Measurements from ENCODE around the gene RAD50. TPM values are rescaled to one million over a fixed set of nuclear protein-coding genes. Genes with fewer than 3 reads are reported as not detected.
A peak's percentile ranks its signal among the peaks of the same experiment; 100 is the strongest.

The RAD50 gene
- total RNA-seq, 5 donors from 2014 or later (not counting 1 experiment from before 2014, with no cell fraction given): 19.7 to 33.7 (median 28.5) TPM

DNA sequence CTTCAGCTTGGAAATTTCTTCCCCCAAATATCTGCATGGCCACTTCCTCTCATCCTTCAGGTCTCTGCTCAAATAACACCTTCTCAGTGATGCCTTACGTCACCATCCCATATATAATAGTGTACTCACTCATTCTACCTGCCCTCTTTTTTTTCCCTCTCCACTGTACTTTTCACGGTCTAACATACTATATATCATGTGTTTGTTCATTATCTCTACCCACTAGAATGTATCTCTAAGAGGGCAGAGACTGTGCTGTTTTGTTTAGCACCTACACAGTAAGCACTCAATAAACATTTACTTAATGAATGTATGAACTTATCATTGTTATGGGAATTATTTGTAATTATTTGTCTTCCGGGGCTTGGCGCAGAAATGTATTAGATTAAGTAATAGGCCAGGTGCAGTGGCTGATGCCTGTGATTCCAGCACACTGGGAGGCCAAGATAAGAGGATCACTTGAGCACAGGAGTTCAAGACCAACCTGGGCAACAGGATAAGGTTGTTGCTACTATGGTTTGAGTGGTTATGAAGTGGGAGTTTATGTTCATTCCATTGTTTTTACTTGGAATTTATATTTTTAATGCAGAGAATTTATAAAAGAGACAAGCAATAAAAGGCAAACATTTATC is 95.2 kb downstream of the RAD50 start:
- H3K27ac Mint-ChIP-seq: no peak overlapping the region
- 100% methylated on average over 1 of the region's 4 CpGs for WGBS (ENCODE audit: insufficient coverage)
- Histone ChIP-seq H3K9me3 (no peaks in the 10 kb centered on the region), H3K27ac (ENCODE audit: low read length) (no peak overlapping the region), H3K36me3 (ENCODE audit: control insufficient read depth in 2 of 2, extremely low read depth in 1 of 2, insufficient read depth in 1 of 2, low read length in 1 of 2) (no peaks in the 10 kb centered on the region), H3K4me1 (ENCODE audit: control insufficient read depth in 1 of 2, extremely low read depth in 1 of 2, insufficient read depth in 2 of 2, low read length in 2 of 2) (peaks cover 0 to 11% of the 10 kb centered on the region in 2 experiments), H3K4me3 (ENCODE audit: control insufficient read depth in 1 of 2, extremely low read depth in 1 of 2, low read length in 1 of 2) (no peak overlapping the region), H3K27me3 (replicated peaks in 1 of 2; ENCODE audit: control insufficient read depth in 2 of 2, extremely low read depth in 1 of 2, insufficient read depth in 2 of 2, low read length in 1 of 2) (peaks cover 0 to 28% of the 10 kb centered on the region in 2 experiments)
- ChIA-PET POLR2A (no interaction called here), CTCF (no interaction called here)
- peaks cover 7 to 8% (median 7%) of the 10 kb centered on the region in 3 donors for H3K4me1 Mint-ChIP-seq
- no peak for ATAC-seq (replicated peaks in 1 of 4)
- H3K9me3 Mint-ChIP-seq: peaks cover 13 to 19% (median 14%) of the 10 kb centered on the region in 3 donors
- H3K4me3 Mint-ChIP-seq: no peak overlapping the region
- DNase-seq: no peak
- H3K27me3 Mint-ChIP-seq: peaks cover 14 to 21% of the 10 kb centered on the region in 2 donors
- peaks cover 9% of the 10 kb centered on the region for H3K36me3 Mint-ChIP-seq

DNA sequence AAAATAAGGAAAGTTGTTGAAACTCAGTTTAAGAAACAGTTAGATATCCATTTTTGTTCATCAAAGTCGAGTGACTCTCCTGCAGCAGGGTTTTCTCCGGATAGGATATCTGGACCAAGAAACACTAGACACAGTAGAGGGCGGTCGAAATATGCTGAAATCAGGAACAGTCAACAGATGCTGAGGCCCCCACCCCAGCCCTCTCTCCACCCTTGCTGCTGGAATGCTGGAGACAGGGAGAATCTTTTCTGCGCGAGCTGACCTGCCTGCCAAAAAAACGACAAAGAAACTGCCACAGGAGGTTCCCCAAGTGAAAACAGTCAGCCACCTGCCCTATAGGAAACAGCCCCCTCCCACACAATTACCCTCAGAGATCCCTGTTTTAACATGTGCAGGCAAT is 96.9 kb downstream of the RAD50 start:
- H3K27ac ChIP-seq (ENCODE audit: low read length): no peak overlapping the region
- CTCF ChIA-PET: no interaction called here
- H3K27me3 ChIP-seq (replicated peaks in 1 of 2; ENCODE audit: control insufficient read depth in 2 of 2, extremely low read depth in 1 of 2, insufficient read depth in 2 of 2, low read length in 1 of 2): peaks cover 0 to 44% of the 10 kb centered on the region in 2 experiments
- no peak overlapping the region for H3K4me3 Mint-ChIP-seq
- 54% methylated on average over 4 of the region's 7 CpGs for WGBS (ENCODE audit: insufficient coverage)
- H3K4me1 Mint-ChIP-seq: peaks cover 8 to 19% (median 11%) of the 10 kb centered on the region in 3 donors
- H3K9me3 Mint-ChIP-seq: peaks cover 1 to 5% (median 4%) of the 10 kb centered on the region in 3 donors
- no peak for DNase-seq
- peaks cover 0 to 14% of the 10 kb centered on the region in 2 experiments for H3K4me1 ChIP-seq (ENCODE audit: control insufficient read depth in 1 of 2, extremely low read depth in 1 of 2, insufficient read depth in 2 of 2, low read length in 2 of 2)
- POLR2A ChIA-PET: no interaction called here
- no peaks in the 10 kb centered on the region for H3K36me3 Mint-ChIP-seq
- no peaks in the 10 kb centered on the region for H3K36me3 ChIP-seq (ENCODE audit: control insufficient read depth in 2 of 2, extremely low read depth in 1 of 2, insufficient read depth in 1 of 2, low read length in 1 of 2)
- peaks cover 29 to 36% of the 10 kb centered on the region in 2 donors for H3K27me3 Mint-ChIP-seq
- H3K27ac Mint-ChIP-seq: no peak overlapping the region
- no peaks in the 10 kb centered on the region for H3K9me3 ChIP-seq
- H3K4me3 ChIP-seq (ENCODE audit: control insufficient read depth in 1 of 2, extremely low read depth in 1 of 2, low read length in 1 of 2): no peak overlapping the region
- ATAC-seq (replicated peaks in 1 of 4): no peak

DNA sequence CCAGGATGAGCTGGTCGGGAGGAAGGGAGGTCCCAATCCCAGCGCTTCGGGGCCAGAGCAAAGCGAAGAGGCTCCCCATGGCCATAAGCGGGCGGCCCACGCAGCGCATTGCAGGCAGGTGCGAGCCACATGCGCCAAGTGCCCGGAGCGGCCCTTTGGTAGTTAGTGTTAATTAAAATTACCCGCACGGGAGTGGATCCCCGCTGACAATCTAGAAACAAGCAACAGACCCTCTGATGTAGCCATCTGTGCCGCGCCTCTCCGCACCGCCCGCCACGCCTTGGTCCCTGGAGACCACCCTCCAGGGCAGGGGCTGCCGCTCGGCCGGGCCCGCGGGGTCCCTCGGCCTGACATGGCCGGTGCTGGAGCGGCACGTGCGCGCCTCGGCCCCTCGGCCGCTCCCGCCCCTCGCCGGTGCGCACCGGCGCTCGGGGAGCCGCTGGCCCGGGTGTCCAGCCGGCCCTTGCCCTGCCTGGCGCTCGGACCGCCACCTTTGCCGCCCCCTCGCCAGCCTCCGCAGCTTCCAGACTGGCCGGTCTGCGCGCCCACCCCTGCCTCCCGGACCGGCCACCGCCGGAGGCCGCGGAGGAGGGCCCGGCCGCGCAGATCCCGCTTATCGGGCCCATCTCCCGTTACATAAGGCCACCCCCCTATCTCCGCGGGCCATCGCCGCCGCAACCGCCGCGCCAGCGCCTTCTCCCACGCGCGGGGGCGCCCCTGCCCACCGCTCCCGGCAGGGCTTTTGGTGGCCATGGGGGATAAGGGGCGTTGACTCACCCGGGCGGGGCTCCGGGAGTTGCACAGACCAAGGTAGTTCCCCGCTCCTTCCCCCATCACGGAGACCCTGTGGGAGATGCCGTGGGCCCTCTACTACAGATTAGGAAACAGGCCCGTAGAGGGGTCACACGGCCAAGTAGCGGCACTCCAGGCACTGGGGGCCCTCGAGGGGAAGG is 99.3 kb downstream of the RAD50 start:
- H3K27me3 Mint-ChIP-seq: peaks cover 35 to 36% of the 10 kb centered on the region in 2 donors
- DNase-seq (peak in 9 of 35 experiments; percentile 11 to 55 (median 16)), ATAC-seq (replicated peaks in 1 of 4) (peak; percentile 28 to 66 (median 53))
- Histone ChIP-seq H3K27me3 (replicated peaks in 1 of 2; ENCODE audit: control insufficient read depth in 2 of 2, extremely low read depth in 1 of 2, insufficient read depth in 2 of 2, low read length in 1 of 2) (peaks cover 0 to 56% of the 10 kb centered on the region in 2 experiments), H3K4me1 (ENCODE audit: control insufficient read depth in 1 of 2, extremely low read depth in 1 of 2, insufficient read depth in 2 of 2, low read length in 2 of 2) (peaks cover 0 to 14% of the 10 kb centered on the region in 2 experiments), H3K36me3 (ENCODE audit: control insufficient read depth in 2 of 2, extremely low read depth in 1 of 2, insufficient read depth in 1 of 2, low read length in 1 of 2) (no peaks in the 10 kb centered on the region), H3K9me3 (no peaks in the 10 kb centered on the region), H3K4me3 (ENCODE audit: control insufficient read depth in 1 of 2, extremely low read depth in 1 of 2, low read length in 1 of 2) (peak overlapping the region; percentile 23 to 53), H3K27ac (ENCODE audit: low read length) (no peak overlapping the region)
- H3K4me3 Mint-ChIP-seq: peak overlapping the region; percentile 28 to 66 (median 39)
- H3K36me3 Mint-ChIP-seq: no peaks in the 10 kb centered on the region
- H3K27ac Mint-ChIP-seq: no peak overlapping the region
- CTCF ChIA-PET: no interaction called here
- WGBS (ENCODE audit: insufficient coverage): 22% methylated on average over 63 of the region's 92 CpGs
- H3K4me1 Mint-ChIP-seq: peaks cover 8 to 23% (median 11%) of the 10 kb centered on the region in 3 donors
- POLR2A ChIA-PET: no interaction called here
- peaks cover 0 to 4% (median 0%) of the 10 kb centered on the region in 3 donors for H3K9me3 Mint-ChIP-seq

DNA sequence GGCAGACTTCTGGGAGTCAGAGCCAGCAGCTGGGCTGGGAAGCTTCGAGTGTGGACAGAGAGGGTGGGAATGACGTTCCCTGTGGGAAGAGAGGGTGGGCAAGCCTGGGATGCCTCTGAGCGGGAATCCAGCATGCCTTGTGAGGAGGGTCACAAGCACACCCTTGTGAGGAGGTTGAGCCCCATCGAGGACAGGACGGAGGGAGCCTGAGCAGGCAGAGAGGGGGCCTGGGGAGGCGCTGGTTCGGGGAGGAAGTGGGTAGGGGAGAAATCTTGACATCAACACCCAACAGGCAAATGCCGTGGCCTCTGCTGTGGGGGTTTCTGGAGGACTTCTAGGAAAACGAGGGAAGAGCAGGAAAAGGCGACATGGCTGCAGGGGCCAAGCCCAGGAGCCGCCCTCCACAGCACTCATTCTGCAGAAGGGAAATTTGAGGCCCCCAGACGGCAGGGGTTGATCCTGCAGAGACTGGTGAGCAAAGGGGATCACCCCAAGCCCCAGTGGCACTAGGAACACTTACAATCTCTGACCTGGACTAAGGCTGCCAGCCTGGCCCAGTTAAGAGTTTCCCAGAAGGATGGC is 100.1 kb downstream of the RAD50 start:
- Histone ChIP-seq H3K4me1 (ENCODE audit: control insufficient read depth in 1 of 2, extremely low read depth in 1 of 2, insufficient read depth in 2 of 2, low read length in 2 of 2) (peaks cover 0 to 14% of the 10 kb centered on the region in 2 experiments), H3K27me3 (replicated peaks in 1 of 2; ENCODE audit: control insufficient read depth in 2 of 2, extremely low read depth in 1 of 2, insufficient read depth in 2 of 2, low read length in 1 of 2) (peaks cover 0 to 58% of the 10 kb centered on the region in 2 experiments), H3K9me3 (no peaks in the 10 kb centered on the region), H3K36me3 (ENCODE audit: control insufficient read depth in 2 of 2, extremely low read depth in 1 of 2, insufficient read depth in 1 of 2, low read length in 1 of 2) (no peaks in the 10 kb centered on the region), H3K4me3 (ENCODE audit: control insufficient read depth in 1 of 2, extremely low read depth in 1 of 2, low read length in 1 of 2) (peak overlapping the region; percentile 23 to 53), H3K27ac (ENCODE audit: low read length) (no peak overlapping the region)
- ATAC-seq (replicated peaks in 1 of 4): peak; percentile 31 to 45 (median 37)
- DNase-seq: peak in 2 of 35 experiments; percentile 10 to 30
- H3K36me3 Mint-ChIP-seq: no peaks in the 10 kb centered on the region
- CTCF ChIA-PET: no interaction called here
- peak overlapping the region; percentile 28 to 66 (median 39) for H3K4me3 Mint-ChIP-seq
- H3K9me3 Mint-ChIP-seq: peaks cover 0 to 2% (median 0%) of the 10 kb centered on the region in 3 donors
- H3K4me1 Mint-ChIP-seq: peaks cover 8 to 24% (median 11%) of the 10 kb centered on the region in 3 donors
- whole genome bisulfite sequencing (ENCODE audit: insufficient coverage): 64% methylated on average over 7 of the region's 12 CpGs
- no peak overlapping the region for H3K27ac Mint-ChIP-seq
- POLR2A ChIA-PET: no interaction called here
- H3K27me3 Mint-ChIP-seq: peaks cover 35 to 36% of the 10 kb centered on the region in 2 donors

DNA sequence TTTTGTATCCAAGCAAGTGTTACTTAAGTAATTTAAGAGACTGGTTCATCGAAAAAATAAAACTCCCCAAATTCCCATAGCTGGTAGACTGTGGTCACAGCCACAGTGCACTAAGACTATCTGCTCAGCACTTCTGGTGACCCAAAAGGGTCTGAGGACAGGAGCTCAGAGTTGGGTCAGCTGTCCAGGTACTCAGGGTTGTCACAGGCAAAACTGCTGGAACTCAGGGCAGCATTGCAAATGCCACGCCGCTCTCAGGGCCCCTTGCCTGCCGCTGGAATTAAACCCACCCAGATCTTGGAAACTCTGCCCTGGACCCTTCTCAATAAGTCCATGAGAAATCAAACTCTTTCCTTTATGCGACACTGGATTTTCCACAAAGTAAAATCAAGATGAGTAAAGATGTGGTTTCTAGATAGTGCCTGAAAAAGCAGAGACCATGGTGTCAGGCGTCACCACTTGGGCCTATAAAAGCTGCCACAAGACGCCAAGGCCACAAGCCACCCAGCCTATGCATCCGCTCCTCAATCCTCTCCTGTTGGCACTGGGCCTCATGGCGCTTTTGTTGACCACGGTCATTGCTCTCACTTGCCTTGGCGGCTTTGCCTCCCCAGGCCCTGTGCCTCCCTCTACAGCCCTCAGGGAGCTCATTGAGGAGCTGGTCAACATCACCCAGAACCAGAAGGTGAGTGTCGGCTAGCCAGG is 101.1 kb downstream of the RAD50 start, which contains the start of gene IL13:
Gene IL13 (plus strand): TSS at position 498 of the 705 bp plus-strand sequence. CDS start 14 bp downstream, at position 512.
- Mint-ChIP-seq H3K4me1 (peaks cover 10 to 29% (median 13%) of the 10 kb centered on the region in 3 donors), H3K9me3 (no peaks in the 10 kb centered on the region), H3K27me3 (peaks cover 35 to 36% of the 10 kb centered on the region in 2 donors), H3K36me3 (no peaks in the 10 kb centered on the region), H3K27ac (peak within 1 kb of the TSS in 1 of 2 donors; percentile 39), H3K4me3 (peak within 1 kb of the TSS in 2 of 3 donors; percentile 39 to 66)
- CTCF ChIA-PET: interaction anchor here in 1 of 2 donors (0.5 kb wide), 1 partner anchor 454 kb away, joined by 3 read pairs; no protein-coding TSS in a partner anchor
- WGBS (ENCODE audit: insufficient coverage): 81% methylated on average over 7 of the region's 12 CpGs
- no peak within 1 kb of the TSS for H3K27ac ChIP-seq (ENCODE audit: low read length)
- H3K36me3 ChIP-seq (ENCODE audit: control insufficient read depth in 2 of 2, extremely low read depth in 1 of 2, insufficient read depth in 1 of 2, low read length in 1 of 2): no peaks in the 10 kb centered on the region
- no peak for ATAC-seq (replicated peaks in 1 of 4)
- no peaks in the 10 kb centered on the region for H3K9me3 ChIP-seq
- H3K4me3 ChIP-seq (ENCODE audit: control insufficient read depth in 1 of 2, extremely low read depth in 1 of 2, low read length in 1 of 2): no peak within 1 kb of the TSS
- POLR2A ChIA-PET: interaction anchor here in 1 of 2 donors (0.6 kb wide), 1 partner anchor 210 kb away, joined by 3 read pairs; no protein-coding TSS in a partner anchor
- DNase-seq: no peak
- H3K27me3 ChIP-seq (replicated peaks in 1 of 2; ENCODE audit: control insufficient read depth in 2 of 2, extremely low read depth in 1 of 2, insufficient read depth in 2 of 2, low read length in 1 of 2): peaks cover 0 to 58% of the 10 kb centered on the region in 2 experiments
- peaks cover 0 to 19% of the 10 kb centered on the region in 2 experiments for H3K4me1 ChIP-seq (ENCODE audit: control insufficient read depth in 1 of 2, extremely low read depth in 1 of 2, insufficient read depth in 2 of 2, low read length in 2 of 2)

Data from T-cell (primary cell).